Epidermal melanocyte (primary cell): Measurements from ENCODE around the gene RAB6B.

Experiments used
- DNase-seq: peaks from one replicate; pipeline ENCODE4 v3.0.0; 2011; ENCODE audit warnings: low spot score; ENCODE audit not compliant: insufficient read length

Gene RAB6B

GRCh38 chr3:133775309-133775708 lies 120.4 kb downstream of the RAB6B start:
- DNase-seq: no peak
